Mammary epithelial cell (primary cell): Measurements from ENCODE around the gene TKT.

Experiments used
- CTCF ChIP-seq, 2 donors: IDR thresholded peaks in 1 of 2; conservative IDR thresholded peaks in 1 of 2; 2 replicates each; pipeline ENCODE4 v1.5.1; 2011 to 2012; ENCODE audit warnings: inconsistent platforms in 2 of 2, low read length in 2 of 2, mild to moderate bottlenecking in 2 of 2, control low read depth in 1 of 2, low read depth in 1 of 2; ENCODE audit not compliant: insufficient read depth in 1 of 2; ENCODE audit errors: extremely low read depth in 1 of 2
- EZH2 ChIP-seq: IDR thresholded peaks from 2 replicates; pipeline ENCODE4 v1.6.1; 2012; ENCODE audit warnings: low read length, inconsistent platforms, borderline replicate concordance

- no peak for TF ChIP-seq CTCF (conservative IDR thresholded peaks at IDR 0.05 in 1 of 2, IDR thresholded peaks at IDR 0.05 in 1 of 2; ENCODE audit: extremely low read depth in 1 of 2, insufficient read depth in 1 of 2, low read depth in 1 of 2, low read length in 2 of 2)
- no peak for TF ChIP-seq EZH2
Measured at GRCh38 chr3:53232641-53233377, 23.0 kb downstream of the TKT start.
